Ureter (tissue), 1 donor: ENCODE measurements around the gene ADAM19. TPM values are rescaled to one million over a fixed set of nuclear protein-coding genes. Genes with fewer than 3 reads are reported as not detected.

Experiments
- total RNA-seq: library from RNA; stranded (reverse); gene quantifications from one replicate; pipeline ENCODE4 v1.2.4, GENCODE V29; 2023
- donor health status: DM: yes; HTN: yes; CAD: no.

ADAM19 gene
- total RNA-seq, 1 donor from 2014 or later = 17.4 TPM

Other genes starting within 250 kb of the ADAM19 start
- 49.8 TPM for gene NIPAL4, start 115.6 kb downstream of the ADAM19 start, total RNA-seq
- 0.52 TPM for gene SOX30, start 76.7 kb upstream of the ADAM19 start, total RNA-seq
- not detected for gene C5orf52, start 95.8 kb upstream of the ADAM19 start, total RNA-seq
- gene THG1L, start 155.6 kb upstream of the ADAM19 start, total RNA-seq = 12.1 TPM
- gene LSM11, start 167.9 kb upstream of the ADAM19 start, total RNA-seq = 3.6 TPM